ENCODE measurements around the gene PSMD12.

- TF ChIP-seq CTCF (IDR thresholded peaks at IDR 0.05), result no peak
- TF ChIP-seq POLR2A (IDR thresholded peaks at IDR 0.05), result no peak
Observed at GRCh38 chr17:67381929-67382257, 15.5 kb upstream of the PSMD12 start.

Measured in heart left ventricle (tissue), 13 donors.